BLaER1 treated with 17β-estradiol and CSF1 and Interleukin-3, amounts not matched to agents 10 nM and 100 nM (cell line): ENCODE data around the gene MT1E.
"Not testable (repeated sequence)": the region's sequence is repeated elsewhere in the genome, so short reads cannot be mapped to it uniquely, and the experiment has no call there.

Source experiments
- H3K27ac ChIP-seq, 11 experiments: shearing (Covaris generic); formaldehyde crosslinking; 2 replicates each; pipeline ENCODE4 v1.8.1; 2022
- H3K27me3 ChIP-seq, 11 experiments: shearing (Covaris generic); formaldehyde crosslinking; 2 replicates each; pipeline ENCODE4 v1.8.1; 2022
- H3K36me3 ChIP-seq, 11 experiments: shearing (Covaris generic); formaldehyde crosslinking; 2 replicates each; pipeline ENCODE4 v1.8.1; 2022
- H3K4me1 ChIP-seq, 10 experiments: shearing (Covaris generic); formaldehyde crosslinking; 2 replicates each; pipeline ENCODE4 v1.8.1; 2022
- H3K4me2 ChIP-seq, 11 experiments: shearing (Covaris generic); formaldehyde crosslinking; 2 replicates each; pipeline ENCODE4 v1.8.1; 2022
- H3K4me3 ChIP-seq, 10 experiments: shearing (Covaris generic); formaldehyde crosslinking; 2 replicates each; pipeline ENCODE4 v1.8.1; 2022
- H3K9ac ChIP-seq, 11 experiments: shearing (Covaris generic); formaldehyde crosslinking; 2 replicates each; pipeline ENCODE4 v1.8.1; 2022
- H3K9me3 ChIP-seq, 11 experiments: shearing (Covaris generic); formaldehyde crosslinking; replicated peaks in 1 of 11; 2 replicates each; pipeline ENCODE4 v1.8.1; 2022
- H4K20me1 ChIP-seq, 11 experiments: shearing (Covaris generic); formaldehyde crosslinking; 2 replicates each; pipeline ENCODE4 v1.8.1; 2022
- Cebpa-rat ChIP-seq, 11 experiments: shearing (Covaris generic); IDR thresholded peaks; 2 replicates each; pipeline ENCODE4 v1.8.1; 2022

Gene MT1E

GRCh38 chr16:56617212-56618085 lies 8.1 kb upstream of the MT1E start:
- H3K9ac ChIP-seq: no peak overlapping the region
- no peak overlapping the region for H3K27ac ChIP-seq
- no peak overlapping the region for H3K4me3 ChIP-seq
- H3K4me2 ChIP-seq: peak overlapping the region in 4 of 11 experiments; percentile 9 to 55 (median 17); a peak in 4 of 22 replicates
- H3K9me3 ChIP-seq: peaks cover 0 to 6% (median 0%) of the 10 kb centered on the region in 11 experiments; a peak in 1 of 22 replicates
- H3K4me1 ChIP-seq: 0 out of 20 replicates have a peak, but pooled peaks cover 0 to 5% (median 0%) of the 10 kb centered on the region in 10 experiments
- H3K27me3 ChIP-seq: peaks cover 51 to 78% (median 73%) of the 10 kb centered on the region in 11 experiments
- TF ChIP-seq Cebpa-rat (IDR thresholded peaks at IDR 0.05): no peak
- no peaks in the 10 kb centered on the region for H3K36me3 ChIP-seq
- peaks cover 0 to 9% (median 0%) of the 10 kb centered on the region in 11 experiments; a peak in 3 of 22 replicates for H4K20me1 ChIP-seq

- peaks cover 57 to 85% (median 80%) of the 10 kb centered on the region in 11 experiments for H3K27me3 ChIP-seq
- H3K27ac ChIP-seq: no peak overlapping the region
- H3K4me3 ChIP-seq: no peak overlapping the region
- peaks cover 0 to 9% (median 0%) of the 10 kb centered on the region in 11 experiments; a peak in 3 of 22 replicates for H4K20me1 ChIP-seq
- no peak for TF ChIP-seq Cebpa-rat (IDR thresholded peaks at IDR 0.05)
- H3K4me2 ChIP-seq: no peak overlapping the region
- peaks cover 0 to 6% (median 0%) of the 10 kb centered on the region in 11 experiments; a peak in 1 of 22 replicates for H3K9me3 ChIP-seq
- 0 out of 20 replicates have a peak, but pooled peaks cover 0 to 5% (median 0%) of the 10 kb centered on the region in 10 experiments for H3K4me1 ChIP-seq
- no peak overlapping the region for H3K9ac ChIP-seq
- H3K36me3 ChIP-seq: no peaks in the 10 kb centered on the region
Observed at GRCh38 chr16:56618138-56618537, 7.4 kb upstream of the MT1E start.

GRCh38 chr16:56620339-56620897 lies 5.2 kb upstream of the MT1E start:
- Histone ChIP-seq H3K4me1 (peaks cover 1 to 7% (median 5%) of the 10 kb centered on the region in 10 experiments; a peak in 16 of 20 replicates), H3K9me3 (peaks cover 0 to 8% (median 0%) of the 10 kb centered on the region in 11 experiments; a peak in 2 of 22 replicates), H3K4me3 (no peak overlapping the region), H3K36me3 (no peaks in the 10 kb centered on the region), H3K9ac (no peak overlapping the region), H4K20me1 (peaks cover 0 to 13% (median 0%) of the 10 kb centered on the region in 11 experiments; a peak in 5 of 22 replicates), H3K27ac (no peak overlapping the region), H3K4me2 (no peak overlapping the region), H3K27me3 (peaks cover 76 to 99% (median 97%) of the 10 kb centered on the region in 11 experiments)
- no peak for TF ChIP-seq Cebpa-rat (IDR thresholded peaks at IDR 0.05)

GRCh38 chr16:56621665-56622445 lies 3.7 kb upstream of the MT1E start:
- H4K20me1 ChIP-seq: peaks cover 0 to 24% (median 0%) of the 10 kb centered on the region in 11 experiments; a peak in 10 of 22 replicates
- H3K27me3 ChIP-seq: peaks cover 81 to 99% (median 97%) of the 10 kb centered on the region in 11 experiments
- not testable (repeated sequence) for H3K36me3 ChIP-seq, H3K9ac ChIP-seq, H3K9me3 ChIP-seq, H3K27ac ChIP-seq, H3K4me2 ChIP-seq, H3K4me3 ChIP-seq
- H3K4me1 ChIP-seq: peaks cover 8 to 13% (median 11%) of the 10 kb centered on the region in 10 experiments; a peak in 17 of 20 replicates

GRCh38 chr16:56623184-56623583 lies 2.4 kb upstream of the MT1E start:
- Histone ChIP-seq H3K4me1 (peaks cover 8 to 12% (median 11%) of the 10 kb centered on the region in 10 experiments; a peak in 17 of 20 replicates), H4K20me1 (peaks cover 0 to 19% (median 0%) of the 10 kb centered on the region in 11 experiments; a peak in 10 of 22 replicates), H3K27me3 (peaks cover 81 to 99% (median 97%) of the 10 kb centered on the region in 11 experiments)
- not testable (repeated sequence) for H3K9me3 ChIP-seq, H3K36me3 ChIP-seq, H3K4me3 ChIP-seq, H3K4me2 ChIP-seq, H3K27ac ChIP-seq, H3K9ac ChIP-seq

- no peak overlapping the region for H3K4me3 ChIP-seq
- no peak overlapping the region for H3K9ac ChIP-seq
- peaks cover 81 to 99% (median 97%) of the 10 kb centered on the region in 11 experiments for H3K27me3 ChIP-seq
- H4K20me1 ChIP-seq: peaks cover 0 to 16% (median 0%) of the 10 kb centered on the region in 11 experiments; a peak in 10 of 22 replicates
- H3K4me1 ChIP-seq: peaks cover 8 to 12% (median 11%) of the 10 kb centered on the region in 10 experiments; a peak in 17 of 20 replicates
- peaks cover 0 to 9% (median 0%) of the 10 kb centered on the region in 11 experiments; a peak in 1 of 22 replicates for H3K9me3 ChIP-seq
- H3K36me3 ChIP-seq: no peaks in the 10 kb centered on the region
- H3K4me2 ChIP-seq: no peak overlapping the region
- TF ChIP-seq Cebpa-rat (IDR thresholded peaks at IDR 0.05): no peak
- H3K27ac ChIP-seq: no peak overlapping the region
Observed at GRCh38 chr16:56623637-56624036, 1.9 kb upstream of the MT1E start.

GRCh38 chr16:56625943-56626654 lies 518 bp downstream of the MT1E start:
- Histone ChIP-seq H3K9me3 (peaks cover 0 to 9% (median 0%) of the 10 kb centered on the region in 11 experiments; a peak in 1 of 22 replicates), H3K27ac (no peak overlapping the region), H3K4me3 (peak overlapping the region; percentile 21 to 61 (median 40); a peak in 13 of 20 replicates), H3K36me3 (no peaks in the 10 kb centered on the region), H3K27me3 (peaks cover 86 to 100% (median 98%) of the 10 kb centered on the region in 11 experiments), H4K20me1 (peaks cover 0 to 27% (median 0%) of the 10 kb centered on the region in 11 experiments; a peak in 10 of 22 replicates), H3K9ac (0 out of 22 replicates have a peak overlapping the region, but pooled peaks of 1 of the 11 experiments have one; percentile 54), H3K4me2 (peak overlapping the region; percentile 46 to 86 (median 68)), H3K4me1 (peaks cover 8 to 20% (median 11%) of the 10 kb centered on the region in 10 experiments; a peak in 17 of 20 replicates)
- TF ChIP-seq Cebpa-rat (IDR thresholded peaks at IDR 0.05): no peak

GRCh38 chr16:56626685-56627084 lies 1.1 kb downstream of the MT1E start:
- peaks cover 92 to 100% (median 98%) of the 10 kb centered on the region in 11 experiments for H3K27me3 ChIP-seq
- H3K9ac ChIP-seq: no peak overlapping the region
- no peak for TF ChIP-seq Cebpa-rat (IDR thresholded peaks at IDR 0.05)

More at GRCh38 chr16:56626685-56627084, 1.1 kb downstream of the MT1E start:
- Histone ChIP-seq H3K4me1 (peaks cover 8 to 20% (median 11%) of the 10 kb centered on the region in 10 experiments; a peak in 17 of 20 replicates), H3K9me3 (peaks cover 0 to 9% (median 0%) of the 10 kb centered on the region in 11 experiments; a peak in 1 of 22 replicates), H4K20me1 (peaks cover 0 to 27% (median 0%) of the 10 kb centered on the region in 11 experiments; a peak in 11 of 22 replicates), H3K27ac (no peak overlapping the region), H3K4me2 (no peak overlapping the region), H3K36me3 (no peaks in the 10 kb centered on the region), H3K4me3 (no peak overlapping the region)
